Limb (tissue), 2 donors: ENCODE data around the gene SPHKAP.
"Not testable (repeated sequence)": the region's sequence is repeated elsewhere in the genome, so short reads cannot be mapped to it uniquely, and the experiment has no call there.

Source experiments
- DNase-seq, 2 donors: peaks; one replicate each; pipeline ENCODE4 v3.0.0-alpha.2; 2016; ENCODE audit errors: extremely low spot score in 2 of 2

The SPHKAP gene

GRCh38 chr2:228037915-228038314 lies 143.6 kb downstream of the SPHKAP start:
- DNase-seq, result no peak

GRCh38 chr2:228023619-228024018 lies 157.9 kb downstream of the SPHKAP start:
- DNase-seq, result no peak

- no peak for DNase-seq
These were observed 163.2 kb downstream of the SPHKAP start for GRCh38 chr2:228018311-228018710.

- no peak for DNase-seq
These were observed 163.7 kb downstream of the SPHKAP start for GRCh38 chr2:228017784-228018183.

- DNase-seq, result no peak
These were observed 165.1 kb downstream of the SPHKAP start for GRCh38 chr2:228016402-228016801.

- DNase-seq, result no peak
These were observed 165.7 kb downstream of the SPHKAP start for GRCh38 chr2:228015741-228016140.

- DNase-seq, result no peak
These were observed 185.1 kb downstream of the SPHKAP start for GRCh38 chr2:227996366-227996765.

- DNase-seq, result no peak
These were observed 190.6 kb downstream of the SPHKAP start for GRCh38 chr2:227990937-227991336.

- DNase-seq, result no peak
These were observed 208.2 kb downstream of the SPHKAP start for GRCh38 chr2:227973241-227973640.

GRCh38 chr2:227971619-227972230 lies 209.8 kb downstream of the SPHKAP start:
- no peak for DNase-seq

- DNase-seq, result no peak
These were observed 221.2 kb downstream of the SPHKAP start for GRCh38 chr2:227960317-227960716.

- DNase-seq, result no peak
These were observed 238.5 kb downstream of the SPHKAP start for GRCh38 chr2:227942965-227943364.

- DNase-seq, result no peak
These were observed 239.5 kb downstream of the SPHKAP start for GRCh38 chr2:227942021-227942420.

- DNase-seq, result peak in 1 of 2 donors; percentile 26
These were observed 242.0 kb downstream of the SPHKAP start for GRCh38 chr2:227939271-227940027.

- not testable (repeated sequence) for DNase-seq
These were observed 245.2 kb downstream of the SPHKAP start for GRCh38 chr2:227936249-227936648.

GRCh38 chr2:227933884-227934283 lies 247.6 kb downstream of the SPHKAP start:
- no peak for DNase-seq

GRCh38 chr2:227932403-227932802 lies 249.1 kb downstream of the SPHKAP start:
- DNase-seq, result no peak

GRCh38 chr2:227932001-227932400 lies 249.5 kb downstream of the SPHKAP start:
- DNase-seq, result no peak
